PFSK-1 (cell line): ENCODE data around the gene FAM221B.

Experiments used
- FOXP2 ChIP-seq: optimal IDR thresholded peaks from 2 replicates; pipeline ENCODE3; 2011; ENCODE audit warnings: borderline replicate concordance, control low read depth, inconsistent platforms; ENCODE audit not compliant: insufficient read depth; ENCODE audit errors: extremely low read length, extremely low read depth
- POLR2AphosphoS5 ChIP-seq: IDR thresholded peaks from 2 replicates; pipeline ENCODE4 v1.6.1; 2012; ENCODE audit warnings: low read depth, mild to moderate bottlenecking, control low read depth, low read length, moderate library complexity
- SIN3A ChIP-seq: IDR thresholded peaks from 2 replicates; pipeline ENCODE4 v1.6.1; 2012; ENCODE audit warnings: mild to moderate bottlenecking, low read length, moderate library complexity, borderline replicate concordance; ENCODE audit not compliant: insufficient read depth
- TAF1 ChIP-seq: IDR thresholded peaks from 2 replicates; pipeline ENCODE4 v1.6.1; 2012; ENCODE audit warnings: low read length, control low read depth, borderline replicate concordance; ENCODE audit not compliant: insufficient read depth
- TF ChIP-seq, protein P1 (sequence below), 2 experiments: IDR thresholded peaks; 2 replicates each; pipeline versions ENCODE4 v1.6.1 to v1.8.0; 2011 to 2012; ENCODE audit warnings: low read depth in 2 of 2, low read length in 2 of 2, control low read depth in 1 of 2, inconsistent platforms in 1 of 2, mild to moderate bottlenecking in 1 of 2, moderate library complexity in 1 of 2; ENCODE audit not compliant: insufficient read depth in 1 of 2

The FAM221B gene

DNA sequence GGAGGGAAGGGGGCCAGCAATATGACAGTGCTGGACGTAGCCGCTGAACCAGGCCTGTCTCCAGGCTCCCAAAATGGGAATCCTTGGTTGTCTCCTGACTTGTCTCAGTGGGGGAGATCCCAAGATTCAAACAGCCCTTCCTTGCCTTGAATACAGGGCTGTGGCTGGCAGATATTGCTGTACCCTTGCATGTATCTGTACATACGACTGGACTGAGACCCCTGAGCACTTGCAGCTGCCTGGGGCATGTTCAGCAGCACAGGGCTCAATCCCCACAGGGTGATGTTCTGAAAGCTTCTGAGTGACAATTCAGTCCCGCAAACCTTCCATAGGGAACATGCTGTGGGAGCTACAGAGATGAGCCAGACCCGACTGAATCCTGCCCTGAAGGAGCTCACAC, 28.4 kb upstream of the FAM221B start:
- no peak for TF ChIP-seq FOXP2
- TF ChIP-seq, protein P1, sequence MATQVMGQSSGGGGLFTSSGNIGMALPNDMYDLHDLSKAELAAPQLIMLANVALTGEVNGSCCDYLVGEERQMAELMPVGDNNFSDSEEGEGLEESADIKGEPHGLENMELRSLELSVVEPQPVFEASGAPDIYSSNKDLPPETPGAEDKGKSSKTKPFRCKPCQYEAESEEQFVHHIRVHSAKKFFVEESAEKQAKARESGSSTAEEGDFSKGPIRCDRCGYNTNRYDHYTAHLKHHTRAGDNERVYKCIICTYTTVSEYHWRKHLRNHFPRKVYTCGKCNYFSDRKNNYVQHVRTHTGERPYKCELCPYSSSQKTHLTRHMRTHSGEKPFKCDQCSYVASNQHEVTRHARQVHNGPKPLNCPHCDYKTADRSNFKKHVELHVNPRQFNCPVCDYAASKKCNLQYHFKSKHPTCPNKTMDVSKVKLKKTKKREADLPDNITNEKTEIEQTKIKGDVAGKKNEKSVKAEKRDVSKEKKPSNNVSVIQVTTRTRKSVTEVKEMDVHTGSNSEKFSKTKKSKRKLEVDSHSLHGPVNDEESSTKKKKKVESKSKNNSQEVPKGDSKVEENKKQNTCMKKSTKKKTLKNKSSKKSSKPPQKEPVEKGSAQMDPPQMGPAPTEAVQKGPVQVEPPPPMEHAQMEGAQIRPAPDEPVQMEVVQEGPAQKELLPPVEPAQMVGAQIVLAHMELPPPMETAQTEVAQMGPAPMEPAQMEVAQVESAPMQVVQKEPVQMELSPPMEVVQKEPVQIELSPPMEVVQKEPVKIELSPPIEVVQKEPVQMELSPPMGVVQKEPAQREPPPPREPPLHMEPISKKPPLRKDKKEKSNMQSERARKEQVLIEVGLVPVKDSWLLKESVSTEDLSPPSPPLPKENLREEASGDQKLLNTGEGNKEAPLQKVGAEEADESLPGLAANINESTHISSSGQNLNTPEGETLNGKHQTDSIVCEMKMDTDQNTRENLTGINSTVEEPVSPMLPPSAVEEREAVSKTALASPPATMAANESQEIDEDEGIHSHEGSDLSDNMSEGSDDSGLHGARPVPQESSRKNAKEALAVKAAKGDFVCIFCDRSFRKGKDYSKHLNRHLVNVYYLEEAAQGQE (IDR thresholded peaks at IDR 0.05; ENCODE audit: insufficient read depth in 1 of 2, low read depth in 2 of 2, low read length in 2 of 2): no peak
- TF ChIP-seq SIN3A: no peak
- TF ChIP-seq TAF1: no peak
- TF ChIP-seq POLR2AphosphoS5: no peak

DNA sequence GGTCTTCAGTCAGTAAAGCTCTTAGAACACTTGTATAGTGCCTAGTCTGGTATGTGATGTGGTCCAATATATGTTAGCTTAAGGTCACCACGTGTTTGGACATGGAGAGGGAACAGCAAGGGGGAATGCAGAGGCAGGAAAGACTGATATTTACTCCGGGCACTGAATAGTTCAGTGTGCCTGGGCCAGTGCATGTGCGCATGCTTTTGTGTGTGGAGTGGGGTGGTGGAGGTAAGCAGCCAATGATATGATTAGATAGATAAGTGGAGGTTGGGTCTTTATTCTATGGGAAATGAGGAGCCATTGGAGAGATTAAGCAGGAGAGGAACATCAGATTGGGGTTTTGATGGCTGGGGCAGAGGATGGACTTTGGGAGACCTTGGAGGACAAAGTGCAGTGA, 27.7 kb upstream of the FAM221B start:
- TF ChIP-seq TAF1: no peak
- TF ChIP-seq SIN3A: no peak
- TF ChIP-seq, protein P1 (IDR thresholded peaks at IDR 0.05; ENCODE audit: insufficient read depth in 1 of 2, low read depth in 2 of 2, low read length in 2 of 2): no peak
- TF ChIP-seq FOXP2: no peak
- TF ChIP-seq POLR2AphosphoS5: no peak

DNA sequence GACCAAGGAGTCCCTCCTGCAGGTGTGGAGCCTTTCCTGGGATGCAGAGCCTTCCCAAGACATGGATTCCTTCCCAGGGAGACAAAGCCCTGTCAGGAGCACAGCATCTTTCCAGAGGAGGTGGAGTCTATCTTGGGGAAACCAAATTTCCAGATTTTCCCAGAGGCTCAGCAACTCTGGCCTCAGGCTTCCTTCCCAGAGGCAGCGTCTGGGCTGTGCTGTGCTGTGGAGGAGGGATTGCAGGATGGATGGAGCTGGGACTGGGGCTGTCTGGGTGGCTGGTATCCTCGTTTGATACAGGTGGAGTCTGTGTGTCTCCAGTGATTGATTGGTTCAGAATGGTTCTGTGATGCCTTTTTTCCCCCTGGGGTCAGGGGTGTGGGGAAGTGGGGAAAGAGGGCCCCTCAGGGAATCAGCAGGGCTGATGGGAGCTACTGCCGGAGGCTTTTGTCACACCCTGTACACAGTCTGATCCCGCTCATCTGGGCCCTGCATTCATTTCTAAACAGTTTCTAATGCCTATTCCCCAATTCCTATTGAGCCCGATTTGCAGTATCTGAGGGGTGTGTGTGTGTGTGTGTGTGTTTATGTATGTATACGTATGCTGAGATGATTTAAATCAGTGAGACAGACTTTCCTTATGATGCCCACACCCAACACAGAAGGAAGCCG, 25.7 kb upstream of the FAM221B start:
- TF ChIP-seq FOXP2: no peak
- TF ChIP-seq SIN3A: no peak
- TF ChIP-seq TAF1: no peak
- TF ChIP-seq, protein P1 (IDR thresholded peaks at IDR 0.05; ENCODE audit: insufficient read depth in 1 of 2, low read depth in 2 of 2, low read length in 2 of 2): no peak

DNA sequence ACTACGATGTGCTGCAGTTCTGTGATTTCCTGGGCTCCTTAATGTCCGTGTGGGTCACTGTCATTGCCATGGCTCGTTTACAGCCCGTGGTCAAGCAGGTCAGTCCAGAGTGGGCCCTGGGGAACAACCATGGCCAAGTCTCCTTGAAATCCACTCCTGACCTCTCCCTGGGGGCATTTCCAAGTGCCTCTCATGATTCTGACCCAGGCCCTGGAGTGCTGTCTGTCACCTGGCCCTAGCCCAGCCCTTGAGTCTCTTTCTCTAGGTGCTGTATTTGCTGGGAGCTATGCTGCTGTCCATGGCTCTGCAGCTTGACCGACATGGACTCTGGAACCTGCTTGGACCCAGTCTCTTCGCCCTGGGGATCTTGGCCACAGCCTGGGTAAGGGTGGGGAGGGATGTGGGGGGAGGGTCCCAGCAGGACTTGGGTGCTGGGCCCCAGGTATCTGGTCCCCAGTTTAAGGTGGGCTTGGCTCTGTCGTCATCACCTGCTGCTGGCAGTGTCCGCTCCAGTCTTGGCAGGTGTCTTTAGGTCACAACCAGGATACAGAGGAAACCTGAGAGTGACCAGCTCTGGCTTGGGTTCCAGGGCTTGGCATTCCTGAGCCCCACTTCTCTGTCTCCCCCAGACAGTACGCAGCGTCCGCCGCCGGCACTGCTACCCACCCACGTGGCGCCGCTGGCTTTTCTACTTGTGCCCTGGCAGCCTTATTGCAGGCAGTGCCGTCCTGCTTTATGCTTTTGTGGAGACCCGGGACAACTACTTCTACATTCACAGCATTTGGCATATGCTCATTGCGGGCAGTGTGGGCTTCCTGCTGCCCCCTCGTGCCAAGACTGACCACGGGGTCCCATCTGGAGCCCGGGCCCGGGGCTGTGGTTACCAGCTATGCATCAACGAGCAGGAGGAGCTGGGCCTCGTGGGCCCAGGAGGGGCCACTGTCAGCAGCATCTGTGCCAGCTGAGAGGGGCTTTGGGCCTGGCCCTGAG, 24.6 kb upstream of the FAM221B start:
- TF ChIP-seq SIN3A: no peak
- TF ChIP-seq POLR2AphosphoS5: no peak
- TF ChIP-seq FOXP2: no peak

DNA sequence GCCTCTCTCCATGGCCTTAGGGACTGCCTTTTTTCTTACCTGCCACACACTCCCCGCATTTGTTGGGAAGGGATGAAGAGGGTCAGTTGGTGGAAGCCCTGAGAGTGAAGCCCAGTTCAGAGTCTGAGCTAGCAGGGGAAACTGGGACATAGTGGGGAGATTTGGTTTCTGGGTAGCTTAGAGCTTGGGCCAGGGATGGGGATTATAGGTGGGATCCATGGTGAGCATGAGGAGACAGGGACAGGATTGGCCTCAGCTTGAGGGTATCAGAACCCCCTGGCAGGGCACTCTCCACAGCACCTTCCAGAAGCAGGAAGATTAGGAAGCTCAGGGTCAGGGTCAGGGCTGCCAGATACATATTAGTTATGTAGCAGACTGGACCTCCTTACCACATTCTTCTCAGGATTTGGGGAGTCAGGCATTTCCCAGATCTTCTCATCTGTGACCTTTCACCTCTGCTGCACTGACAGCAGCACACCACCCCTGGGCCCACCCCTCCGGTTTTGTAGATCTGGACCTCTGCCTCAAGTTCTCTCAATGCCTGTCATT, 23.8 kb upstream of the FAM221B start:
- TF ChIP-seq TAF1 (no peak), FOXP2 (no peak), SIN3A (no peak), POLR2AphosphoS5 (no peak)
- TF ChIP-seq, protein P1 (IDR thresholded peaks at IDR 0.05; ENCODE audit: insufficient read depth in 1 of 2, low read depth in 2 of 2, low read length in 2 of 2): no peak
